WTC11 (cell line): Measurements from ENCODE around the gene CAMTA1.

Experiments used
- CREB1 ChIP-seq: sonication (generic); formaldehyde crosslinking; IDR thresholded peaks from 2 replicates; pipeline ENCODE4 v1.8.0; 2023; ENCODE audit warnings: mild to moderate bottlenecking, missing genetic modification reagents
- CREM ChIP-seq: sonication (generic); formaldehyde crosslinking; IDR thresholded peaks from 2 replicates; pipeline ENCODE4 v1.8.1; 2022; ENCODE audit warnings: mild to moderate bottlenecking, missing genetic modification reagents, moderate library complexity
- FOXK1 ChIP-seq: sonication (generic); formaldehyde crosslinking; IDR thresholded peaks from 2 replicates; pipeline ENCODE4 v1.8.0; 2022; ENCODE audit warnings: mild to moderate bottlenecking, moderate library complexity, missing genetic modification reagents
- GABPB1 ChIP-seq: sonication (generic); formaldehyde crosslinking; IDR thresholded peaks from 2 replicates; pipeline ENCODE4 v1.8.1; 2023; ENCODE audit warnings: mild to moderate bottlenecking, missing genetic modification reagents
- MXD4 ChIP-seq: fragments of 250-450 bp; sonication (Bioruptor Pico); IDR thresholded peaks from 2 replicates; pipeline ENCODE4 v1.8.0; 2021; ENCODE audit warnings: mild to moderate bottlenecking, moderate library complexity, borderline replicate concordance
- SMAD4 ChIP-seq: sonication (generic); formaldehyde crosslinking; IDR thresholded peaks from 2 replicates; pipeline ENCODE4 v1.8.0; 2022; ENCODE audit warnings: mild to moderate bottlenecking, missing genetic modification reagents
- ZNF232 ChIP-seq: sonication (generic); formaldehyde crosslinking; IDR thresholded peaks from 2 replicates; pipeline ENCODE4 v1.8.0; 2022; ENCODE audit warnings: mild to moderate bottlenecking, missing genetic modification reagents
- TF ChIP-seq, protein P1 (sequence below): fragments of 200-600 bp; IDR thresholded peaks from 2 replicates; pipeline ENCODE4 v1.8.0; 2022; ENCODE audit warnings: antibody characterized with exemption

DNA sequence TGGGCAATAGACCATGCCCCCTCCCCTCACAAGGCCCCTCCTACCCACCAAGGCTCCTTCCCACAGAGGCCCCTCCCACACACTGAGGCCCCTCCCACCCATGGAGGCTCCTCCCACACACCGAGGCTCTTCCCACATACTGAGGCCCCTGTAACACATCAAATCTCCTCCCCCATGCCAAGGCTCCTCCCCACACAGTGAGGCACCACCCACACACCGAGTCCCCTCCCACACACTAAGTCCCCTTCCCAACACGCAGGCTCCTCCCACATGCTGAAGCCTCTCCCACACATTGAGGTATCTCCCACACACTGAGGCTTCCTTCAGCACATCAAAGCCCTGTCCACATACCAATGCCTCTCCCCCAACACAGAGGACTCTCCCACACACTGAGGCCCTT lies 391.8 kb downstream of the CAMTA1 start:
- TF ChIP-seq MXD4 (no peak), SMAD4 (CRISPR knock-in tag) (no peak), ZNF232 (CRISPR knock-in tag) (no peak), CREM (CRISPR knock-in tag) (no peak), GABPB1 (CRISPR knock-in tag) (no peak), FOXK1 (no peak), CREB1 (CRISPR knock-in tag) (no peak)
- TF ChIP-seq, protein P1, sequence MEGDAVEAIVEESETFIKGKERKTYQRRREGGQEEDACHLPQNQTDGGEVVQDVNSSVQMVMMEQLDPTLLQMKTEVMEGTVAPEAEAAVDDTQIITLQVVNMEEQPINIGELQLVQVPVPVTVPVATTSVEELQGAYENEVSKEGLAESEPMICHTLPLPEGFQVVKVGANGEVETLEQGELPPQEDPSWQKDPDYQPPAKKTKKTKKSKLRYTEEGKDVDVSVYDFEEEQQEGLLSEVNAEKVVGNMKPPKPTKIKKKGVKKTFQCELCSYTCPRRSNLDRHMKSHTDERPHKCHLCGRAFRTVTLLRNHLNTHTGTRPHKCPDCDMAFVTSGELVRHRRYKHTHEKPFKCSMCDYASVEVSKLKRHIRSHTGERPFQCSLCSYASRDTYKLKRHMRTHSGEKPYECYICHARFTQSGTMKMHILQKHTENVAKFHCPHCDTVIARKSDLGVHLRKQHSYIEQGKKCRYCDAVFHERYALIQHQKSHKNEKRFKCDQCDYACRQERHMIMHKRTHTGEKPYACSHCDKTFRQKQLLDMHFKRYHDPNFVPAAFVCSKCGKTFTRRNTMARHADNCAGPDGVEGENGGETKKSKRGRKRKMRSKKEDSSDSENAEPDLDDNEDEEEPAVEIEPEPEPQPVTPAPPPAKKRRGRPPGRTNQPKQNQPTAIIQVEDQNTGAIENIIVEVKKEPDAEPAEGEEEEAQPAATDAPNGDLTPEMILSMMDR = no peak
